Measurements from ENCODE around the gene PCBP4. TPM values are rescaled to one million over a fixed set of nuclear protein-coding genes. Genes with fewer than 3 reads are reported as not detected.

The PCBP4 gene
- total and polyA plus RNA-seq, 12 donors, result 10.7 to 234 (median 35.7) TPM

- peak in 1 of 7 donors; percentile 21 for DNase-seq
- Histone ChIP-seq H3K9me3 (replicated peaks in 1 of 3) (no peaks in the 10 kb centered on the region), H3K27ac (no peak overlapping the region), H3K36me3 (replicated peaks in 1 of 2) (peaks cover 0 to 54% of the 10 kb centered on the region in 2 donors), H3K4me3 (no peak overlapping the region), H3K27me3 (no peaks in the 10 kb centered on the region), H3K4me1 (replicated peaks in 1 of 2) (peaks cover 17 to 23% of the 10 kb centered on the region in 2 donors)
- no peak for TF ChIP-seq POLR2A (IDR thresholded peaks at IDR 0.05)
- no peak for TF ChIP-seq CTCF (IDR thresholded peaks at IDR 0.05)
- WGBS, 4 donors, result 94 to 96% (median 95%) methylated on average over 22 to 25 of the region's 25 CpGs
- intact Hi-C loops (cut with DNase I), result no loop called here
Observed at GRCh38 chr3:51935886-51936755, 31.1 kb downstream of the PCBP4 start.

- Histone ChIP-seq H3K36me3 (replicated peaks in 1 of 2) (peaks cover 0 to 54% of the 10 kb centered on the region in 2 donors), H3K27ac (no peak overlapping the region), H3K4me1 (replicated peaks in 1 of 2) (peaks cover 10 to 14% of the 10 kb centered on the region in 2 donors), H3K27me3 (no peaks in the 10 kb centered on the region), H3K4me3 (no peak overlapping the region), H3K9me3 (replicated peaks in 1 of 3) (no peaks in the 10 kb centered on the region)
- WGBS, 4 donors, result 86 to 91% (median 90%) methylated on average over 27 to 28 of the region's 28 CpGs
- DNase-seq, result no peak
- TF ChIP-seq CTCF (IDR thresholded peaks at IDR 0.05), result no peak
- TF ChIP-seq POLR2A (IDR thresholded peaks at IDR 0.05), result no peak
- intact Hi-C loops (cut with DNase I), result no loop called here
Observed at GRCh38 chr3:51934991-51935885, 32.0 kb downstream of the PCBP4 start.

GRCh38 chr3:51934139-51934850 is 33.0 kb downstream of the PCBP4 start:
- H3K36me3 ChIP-seq (replicated peaks in 1 of 2), result peaks cover 0 to 54% of the 10 kb centered on the region in 2 donors

More at GRCh38 chr3:51934139-51934850, 33.0 kb downstream of the PCBP4 start:
- Histone ChIP-seq H3K4me1 (replicated peaks in 1 of 2) (peaks cover 5 to 8% of the 10 kb centered on the region in 2 donors), H3K4me3 (no peak overlapping the region), H3K27me3 (no peaks in the 10 kb centered on the region), H3K27ac (no peak overlapping the region), H3K9me3 (replicated peaks in 1 of 3) (no peaks in the 10 kb centered on the region)
- TF ChIP-seq CTCF (IDR thresholded peaks at IDR 0.05) (no peak), POLR2A (IDR thresholded peaks at IDR 0.05) (no peak)
- 90 to 100% (median 92%) methylated on average over 4 to 11 of the region's 11 CpGs for WGBS, 4 donors
- intact Hi-C loops (cut with DNase I), result no loop called here
- no peak for DNase-seq

Data from adrenal gland (tissue), 12 donors.